HG03565 (cell line): Measurements from ENCODE around the gene PLA2G4F.

Experiments
- ATAC-seq: cut with Tn5 transposase; IDR thresholded peaks from one replicate; pipeline ENCODE4 v1.9.1; 2021; ENCODE audit warnings: mild to moderate bottlenecking, moderate library complexity; ENCODE audit not compliant: unreplicated experiment

The PLA2G4F gene

DNA sequence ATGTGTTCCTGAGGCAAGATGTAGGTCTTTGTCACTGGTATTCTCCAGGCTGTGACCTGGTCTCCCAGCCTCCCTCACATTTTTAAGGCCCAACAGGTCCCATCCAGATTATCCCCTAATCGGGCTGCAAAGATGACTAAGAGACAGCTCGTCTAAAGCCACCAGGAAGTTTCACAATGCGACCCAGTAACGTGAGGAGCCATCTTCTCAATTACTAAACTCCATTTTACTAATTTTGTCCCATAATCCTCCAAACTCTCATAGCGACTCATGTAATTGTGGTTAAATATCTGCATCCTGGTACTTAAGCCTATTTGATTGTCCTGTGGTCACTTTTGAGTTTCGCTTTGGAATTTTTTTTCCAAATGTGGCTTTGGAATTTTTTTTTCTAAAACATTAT, 8.7 kb upstream of the PLA2G4F start:
- ATAC-seq: no peak

DNA sequence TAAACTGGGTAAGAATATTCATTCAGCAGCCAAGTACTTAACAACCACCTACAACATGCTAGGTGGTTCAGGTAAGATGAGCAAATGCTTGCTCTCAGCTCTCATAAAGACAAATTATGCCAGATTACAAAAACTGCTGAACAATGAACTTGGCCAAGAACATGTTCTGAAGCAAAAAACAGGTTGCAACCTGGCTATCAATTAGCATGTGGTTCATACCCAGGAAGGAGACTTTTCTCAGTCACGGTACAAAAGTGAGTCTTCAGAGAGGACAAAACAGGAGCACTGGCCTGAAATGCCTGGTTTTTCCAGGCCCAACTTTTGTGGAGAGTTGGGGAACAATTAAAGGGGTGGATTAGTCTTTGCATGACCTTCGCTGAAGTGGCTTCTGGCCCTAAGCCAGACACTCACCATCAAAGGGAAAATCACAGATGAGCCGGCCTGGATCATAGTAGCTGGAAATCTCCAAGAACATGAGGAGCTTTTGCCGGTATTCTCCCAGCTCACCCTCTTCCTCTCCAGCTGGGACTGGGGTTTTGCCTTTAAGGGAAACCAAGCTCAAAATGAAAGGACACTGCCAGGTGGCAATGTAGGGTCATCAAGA, 7.6 kb upstream of the PLA2G4F start:
- no peak for ATAC-seq

DNA sequence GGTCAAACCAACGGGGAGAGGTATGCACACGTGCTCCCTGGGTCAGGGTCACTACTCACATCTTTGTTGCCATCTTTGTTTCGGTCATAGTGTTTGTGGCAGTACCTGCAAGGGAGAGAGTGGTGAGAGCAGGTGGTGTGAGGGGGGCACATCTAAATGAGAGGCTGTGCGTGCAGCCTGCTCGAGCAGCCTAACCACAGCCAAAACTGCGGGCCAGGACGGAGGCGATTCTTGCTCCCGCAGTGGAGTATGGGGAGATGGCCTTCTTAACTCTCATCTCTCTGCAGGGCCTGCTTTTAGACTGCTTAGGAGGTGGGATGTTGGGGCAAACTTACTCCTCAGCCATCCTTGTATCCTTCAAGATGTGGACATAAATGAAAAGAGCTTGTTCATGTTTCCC, 6.9 kb upstream of the PLA2G4F start:
- no peak for ATAC-seq

DNA sequence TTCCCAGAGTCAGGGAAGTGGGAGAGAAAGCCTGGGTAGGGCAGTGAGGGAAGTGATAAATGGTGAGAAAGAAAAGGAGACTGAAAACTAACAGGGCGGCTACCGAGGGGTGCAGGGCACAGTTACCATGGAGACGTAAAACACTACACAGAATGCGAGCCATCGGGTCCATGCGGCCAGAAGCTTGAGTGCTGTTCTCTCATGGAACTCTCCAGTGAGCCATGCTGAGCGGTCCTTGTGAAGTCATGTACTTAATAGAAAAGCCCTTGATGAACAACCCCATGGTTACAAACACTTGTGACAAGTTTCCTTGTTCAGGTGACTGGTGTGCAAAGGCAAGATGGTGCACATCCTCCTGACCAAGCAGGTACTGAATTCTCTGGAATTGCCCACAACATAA, 3.7 kb upstream of the PLA2G4F start:
- ATAC-seq: no peak

DNA sequence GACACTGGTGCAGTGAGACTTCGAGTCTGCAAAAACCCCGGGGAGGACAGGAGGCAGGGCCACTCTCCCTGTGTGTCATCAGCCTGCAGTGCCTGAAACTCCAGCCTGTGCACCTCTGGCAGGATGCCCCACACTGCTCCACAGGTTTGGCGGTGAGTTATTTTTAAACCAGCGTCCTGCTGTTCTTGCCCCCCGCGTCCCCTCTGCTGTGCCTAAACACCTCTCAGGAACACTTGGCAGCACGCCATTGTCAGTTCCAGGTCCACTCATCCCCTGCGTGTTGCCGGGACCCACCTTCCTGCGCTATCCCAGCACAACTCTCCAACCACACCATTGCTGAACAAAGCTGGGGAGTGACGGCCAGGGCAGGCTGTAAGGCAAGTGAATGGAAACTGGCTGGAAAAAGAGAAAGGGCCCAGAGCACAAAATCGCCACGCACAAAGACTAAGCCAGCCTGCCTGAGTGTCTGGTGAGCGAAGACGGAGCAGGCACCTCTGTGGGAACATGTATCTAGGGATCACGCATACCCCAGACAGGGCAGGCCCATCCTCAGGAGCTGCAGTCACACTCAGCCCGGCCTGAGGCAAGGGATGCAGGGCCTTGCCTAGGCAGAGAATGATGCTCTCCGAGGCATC, 3.1 kb upstream of the PLA2G4F start:
- no peak for ATAC-seq

DNA sequence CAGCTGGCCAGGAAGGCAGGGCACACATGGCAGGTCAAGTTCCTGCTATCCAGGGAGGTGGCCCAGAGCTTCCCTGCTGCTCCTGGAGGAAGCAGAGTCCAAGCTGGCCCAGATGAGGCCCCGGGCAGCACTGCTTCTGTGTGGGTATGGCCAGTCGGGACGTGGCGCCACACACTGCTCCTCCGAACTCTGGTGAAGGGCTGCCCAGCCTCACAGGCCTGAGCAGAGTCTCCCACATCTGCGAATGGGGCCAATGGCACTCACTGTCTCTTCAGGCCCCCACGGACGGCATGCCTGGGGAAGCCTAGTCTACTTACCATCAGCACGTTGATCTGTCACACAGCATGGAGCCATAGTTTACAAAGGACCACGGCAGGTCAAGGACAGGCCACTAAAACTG, 2.5 kb upstream of the PLA2G4F start:
- no peak for ATAC-seq

DNA sequence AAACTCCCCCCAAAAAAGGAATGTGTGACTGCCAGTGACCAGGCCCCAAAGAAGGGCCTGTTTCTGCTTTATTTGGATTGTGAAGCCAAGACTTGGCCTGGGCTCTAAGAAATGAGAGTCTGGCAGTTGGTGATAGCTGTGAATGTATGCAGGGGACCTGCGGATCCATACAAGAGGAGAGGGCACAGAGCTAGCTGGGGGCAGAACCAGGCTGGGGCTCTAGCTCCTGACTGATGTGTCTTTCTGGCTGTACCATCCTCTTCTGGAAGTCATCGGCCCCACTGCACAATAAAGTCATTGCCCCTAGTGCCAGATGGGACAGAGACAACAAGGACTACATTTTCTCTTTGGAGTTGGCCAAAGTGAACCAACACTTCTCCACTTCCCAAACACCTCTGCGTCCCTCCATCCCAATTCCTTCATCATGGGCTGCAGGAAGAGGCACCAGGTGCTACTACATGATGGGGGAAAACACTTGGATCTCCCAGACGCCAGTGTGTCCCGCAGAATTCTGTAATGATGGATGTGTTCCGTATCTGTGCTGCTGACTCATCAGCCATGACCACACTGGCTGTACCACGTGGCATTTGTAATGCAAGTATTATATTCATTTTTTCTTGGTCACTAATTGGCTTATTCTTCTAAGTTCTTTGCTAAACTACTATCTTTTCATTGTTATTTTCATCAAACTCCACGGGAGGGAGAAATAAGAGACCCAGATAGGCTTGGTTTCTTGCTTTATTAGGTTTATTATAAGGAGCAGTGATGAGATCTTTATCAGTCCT, 1.7 kb upstream of the PLA2G4F start:
- no peak for ATAC-seq

DNA sequence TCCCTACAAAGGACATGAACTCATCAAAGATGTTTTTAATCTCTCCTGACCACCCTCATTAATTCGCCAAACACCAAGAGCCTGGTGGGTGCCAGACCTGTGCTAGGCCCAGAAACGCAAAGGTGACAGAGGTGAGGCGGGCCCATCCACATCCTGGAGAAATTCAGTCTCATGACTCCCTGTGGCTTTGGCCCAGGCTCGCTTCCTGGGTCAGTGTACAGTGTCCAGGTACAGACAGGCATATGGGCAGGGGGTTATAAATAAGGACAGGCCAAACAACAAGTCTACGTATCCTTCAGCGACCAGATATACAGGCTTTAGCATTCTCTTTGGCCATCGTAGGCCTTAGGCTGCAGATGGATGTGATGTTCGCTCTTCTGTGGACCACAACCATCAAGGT, 945 bp upstream of the PLA2G4F start:
- no peak for ATAC-seq

DNA sequence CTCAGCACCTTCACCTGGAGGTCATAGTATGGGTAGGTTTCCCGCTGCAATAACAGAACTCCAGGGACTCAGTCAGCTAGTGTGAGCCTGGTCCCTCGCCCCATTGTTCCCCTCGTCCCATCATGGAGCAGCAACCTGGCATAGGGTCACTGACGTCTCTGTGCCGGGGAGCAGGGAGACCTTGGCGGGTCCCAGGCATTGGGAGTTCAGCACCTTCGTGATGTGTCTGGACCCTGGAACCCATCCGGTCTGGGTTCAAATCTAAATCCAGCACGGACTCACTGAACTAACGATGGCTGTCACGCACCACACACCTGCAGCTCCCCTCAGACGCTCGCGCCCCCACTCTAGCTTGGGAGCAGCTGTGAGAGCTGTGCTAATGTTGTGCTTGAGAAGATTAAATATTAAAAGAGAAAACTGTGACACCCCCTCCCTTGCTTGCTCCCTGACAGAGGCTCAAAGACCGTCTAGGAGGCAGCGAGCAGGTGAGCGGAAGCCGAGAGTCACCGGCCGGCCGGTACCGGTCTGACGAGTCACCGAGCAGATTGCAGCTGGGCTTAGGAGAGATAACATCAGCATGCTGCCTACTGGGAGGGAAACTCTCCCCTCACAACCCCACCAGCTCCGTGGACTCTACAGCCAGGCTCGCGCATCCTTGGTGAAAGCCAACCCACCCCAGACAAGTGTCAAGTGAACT, 742 bp downstream of the PLA2G4F start:
- ATAC-seq: no peak

DNA sequence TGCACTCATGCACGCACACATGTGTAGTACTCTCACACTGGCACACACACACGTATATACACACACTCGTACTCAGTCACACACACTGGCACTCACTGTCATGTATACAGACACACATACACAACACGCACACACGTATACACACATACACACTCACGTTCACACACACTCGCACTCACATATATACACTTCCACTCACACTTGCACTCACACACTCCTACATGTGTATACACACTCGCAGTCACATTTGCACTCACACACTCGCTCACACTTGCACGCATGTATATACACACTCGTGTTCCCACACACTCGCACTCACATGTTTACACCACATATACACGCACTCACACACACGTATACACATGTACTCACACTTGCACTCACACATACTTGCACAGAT, 1.5 kb downstream of the PLA2G4F start:
- ATAC-seq: no peak

DNA sequence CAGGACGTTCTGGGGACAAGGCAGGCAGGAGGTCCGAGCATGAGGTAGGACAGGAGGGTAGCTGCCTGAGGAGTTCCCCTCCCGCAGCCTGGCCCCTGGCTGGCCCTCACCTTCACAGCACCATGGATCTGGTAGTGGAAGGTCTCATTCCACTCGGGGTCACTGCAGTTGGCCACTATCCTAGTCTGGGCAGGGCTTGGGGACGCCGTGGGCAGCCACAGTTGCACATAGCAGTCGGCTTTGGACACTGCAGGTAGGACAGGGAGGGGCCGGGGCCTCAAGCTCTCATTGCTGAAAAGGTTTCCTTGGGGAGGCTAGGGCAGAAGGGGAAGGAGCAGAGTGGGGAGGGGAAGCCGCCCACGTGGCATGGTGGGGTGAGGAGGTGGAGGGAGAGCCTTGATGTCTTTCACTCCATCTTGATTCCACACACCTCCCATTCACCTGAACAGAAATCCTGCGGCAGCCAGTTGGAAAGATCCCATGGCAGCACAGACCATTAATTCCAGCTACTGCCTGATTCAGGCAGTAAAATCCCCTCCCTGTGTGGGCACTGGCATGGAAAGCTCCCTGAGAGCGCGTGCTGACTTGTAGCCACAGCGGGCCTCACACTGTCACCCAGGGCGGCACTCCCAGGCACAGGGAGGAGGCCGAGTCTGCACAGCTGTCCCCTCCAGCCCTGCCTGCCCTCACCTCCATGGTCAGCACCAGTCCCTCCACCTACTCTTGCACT, 2.1 kb downstream of the PLA2G4F start:
- ATAC-seq: no peak

DNA sequence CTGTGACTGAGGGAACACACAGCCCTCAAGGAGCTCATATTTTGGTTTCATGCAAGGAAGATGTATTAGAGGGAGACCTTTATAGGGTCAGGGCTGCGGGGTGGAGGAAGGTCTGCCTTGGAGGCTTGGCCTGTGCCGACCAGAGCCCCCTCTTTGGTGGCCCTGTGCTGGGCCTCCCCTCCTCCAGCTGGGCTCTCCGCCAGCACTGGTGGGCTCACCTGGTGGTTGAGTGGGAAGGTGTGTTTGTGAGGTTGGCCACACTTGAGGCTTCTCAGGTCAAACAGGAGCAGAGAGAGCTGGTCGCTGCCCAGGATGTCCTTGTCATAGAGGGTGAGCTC, 2.6 kb downstream of the PLA2G4F start:
- no peak for ATAC-seq

DNA sequence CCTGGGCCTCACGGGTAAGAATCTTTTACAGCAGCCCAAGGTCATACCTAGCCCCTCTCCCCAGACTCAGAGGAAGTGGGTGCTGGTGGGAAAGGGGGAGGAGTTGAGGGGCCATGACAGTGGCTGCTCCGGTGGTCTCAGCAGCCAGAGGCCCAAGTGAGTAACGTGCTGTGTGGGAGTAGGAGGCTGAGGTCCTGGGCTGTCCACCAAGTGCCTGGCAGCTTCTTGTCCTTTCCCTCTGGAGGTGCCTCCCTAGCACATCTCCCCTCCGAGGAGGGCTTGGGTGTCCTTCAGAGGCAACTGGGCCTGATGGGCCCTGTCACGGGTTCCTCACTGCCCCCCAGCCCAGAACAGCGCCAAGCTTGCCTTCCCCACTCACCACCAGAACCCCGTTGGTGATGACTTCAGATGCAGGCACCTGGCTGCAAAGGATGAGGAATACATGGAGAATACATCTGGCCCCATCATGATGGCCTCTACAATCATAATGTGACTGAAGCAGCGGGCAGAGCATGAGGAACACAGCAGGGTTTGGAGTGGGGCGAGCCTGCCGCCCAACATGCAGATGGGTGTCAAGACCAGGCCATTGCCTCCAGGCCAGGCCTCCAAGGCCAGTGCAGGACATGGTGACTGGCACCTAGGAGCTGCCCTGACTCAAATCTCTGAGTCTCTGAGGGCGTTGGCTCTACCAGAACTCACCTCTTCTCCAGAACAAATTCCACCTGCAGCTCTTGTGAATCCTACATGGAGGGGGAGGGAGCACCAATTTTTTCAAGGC, 3.3 kb downstream of the PLA2G4F start:
- ATAC-seq: no peak

DNA sequence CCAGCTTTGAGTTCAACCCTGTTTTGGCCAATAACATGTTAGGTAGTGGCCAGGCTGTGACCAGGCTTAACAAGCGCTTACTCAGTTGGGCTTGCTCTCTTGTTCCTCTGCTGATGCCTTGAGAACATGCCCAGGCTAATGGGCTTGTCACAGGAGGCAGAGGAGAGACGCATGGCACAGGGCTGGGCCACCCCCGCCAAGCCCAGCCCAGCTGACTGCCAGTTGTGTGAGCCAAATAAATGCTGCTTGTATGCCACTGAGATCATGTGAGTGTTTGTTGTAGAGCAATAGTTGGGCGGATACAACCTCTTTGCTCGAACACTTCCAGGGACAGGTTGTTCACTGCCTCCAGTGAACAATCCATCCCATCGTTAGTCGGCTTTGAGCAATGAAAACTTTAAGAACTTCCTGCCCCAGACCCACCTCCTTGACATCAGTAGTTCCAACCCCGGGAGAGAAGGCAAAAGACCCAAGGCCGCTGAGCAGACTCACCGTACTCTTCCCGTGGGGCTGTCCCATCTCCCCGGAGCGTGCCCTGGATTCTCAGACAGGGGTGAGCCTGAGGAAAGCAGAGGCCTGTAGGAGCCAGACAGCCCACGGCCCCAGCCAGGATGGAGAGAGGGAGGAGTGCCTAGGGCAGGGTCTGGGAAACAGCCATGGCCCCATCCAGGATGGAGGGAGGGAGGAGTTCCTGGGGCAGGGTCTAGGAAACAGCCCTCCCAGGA, 4.1 kb downstream of the PLA2G4F start:
- ATAC-seq: no peak

DNA sequence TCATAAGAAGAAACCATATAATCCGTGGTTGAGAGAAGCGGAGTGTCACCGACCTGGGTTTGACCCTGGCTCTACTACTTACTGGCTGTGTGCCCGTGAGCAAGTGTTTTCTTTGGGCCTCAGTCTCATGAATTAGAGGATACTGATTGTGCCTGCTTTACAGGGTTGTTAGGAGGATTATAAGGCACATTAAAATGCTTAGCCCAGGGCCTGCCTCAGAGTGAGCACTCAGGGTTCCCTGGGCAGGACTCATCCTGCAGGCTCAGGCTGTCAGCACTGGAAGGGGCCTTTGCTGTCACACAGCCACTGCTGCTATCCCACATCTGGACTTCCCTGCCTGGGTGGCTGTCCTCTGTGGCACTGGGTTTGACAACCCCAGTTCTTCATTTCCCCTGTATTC, 4.7 kb downstream of the PLA2G4F start:
- ATAC-seq: no peak

DNA sequence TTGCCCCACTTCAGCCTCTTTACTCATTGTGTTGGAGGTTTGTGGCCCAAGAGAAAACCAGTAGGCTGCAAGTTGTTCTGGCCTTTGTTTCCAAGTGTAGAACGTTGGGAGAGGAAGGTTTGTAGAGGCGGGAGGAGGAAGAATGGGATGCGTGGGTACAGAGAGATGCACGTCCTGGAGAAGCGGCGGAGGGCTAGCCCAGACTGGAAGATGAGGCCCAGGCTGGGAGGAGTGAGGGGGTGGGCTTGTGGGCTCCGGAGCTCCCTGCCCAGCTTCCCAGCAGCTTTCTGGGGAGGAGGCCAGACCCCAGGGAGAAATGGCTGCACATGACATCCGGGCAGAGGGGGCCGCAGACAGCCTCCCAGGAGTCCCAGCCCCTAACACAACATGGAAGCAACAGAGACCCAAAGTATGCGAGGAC, 5.3 kb downstream of the PLA2G4F start:
- no peak for ATAC-seq

DNA sequence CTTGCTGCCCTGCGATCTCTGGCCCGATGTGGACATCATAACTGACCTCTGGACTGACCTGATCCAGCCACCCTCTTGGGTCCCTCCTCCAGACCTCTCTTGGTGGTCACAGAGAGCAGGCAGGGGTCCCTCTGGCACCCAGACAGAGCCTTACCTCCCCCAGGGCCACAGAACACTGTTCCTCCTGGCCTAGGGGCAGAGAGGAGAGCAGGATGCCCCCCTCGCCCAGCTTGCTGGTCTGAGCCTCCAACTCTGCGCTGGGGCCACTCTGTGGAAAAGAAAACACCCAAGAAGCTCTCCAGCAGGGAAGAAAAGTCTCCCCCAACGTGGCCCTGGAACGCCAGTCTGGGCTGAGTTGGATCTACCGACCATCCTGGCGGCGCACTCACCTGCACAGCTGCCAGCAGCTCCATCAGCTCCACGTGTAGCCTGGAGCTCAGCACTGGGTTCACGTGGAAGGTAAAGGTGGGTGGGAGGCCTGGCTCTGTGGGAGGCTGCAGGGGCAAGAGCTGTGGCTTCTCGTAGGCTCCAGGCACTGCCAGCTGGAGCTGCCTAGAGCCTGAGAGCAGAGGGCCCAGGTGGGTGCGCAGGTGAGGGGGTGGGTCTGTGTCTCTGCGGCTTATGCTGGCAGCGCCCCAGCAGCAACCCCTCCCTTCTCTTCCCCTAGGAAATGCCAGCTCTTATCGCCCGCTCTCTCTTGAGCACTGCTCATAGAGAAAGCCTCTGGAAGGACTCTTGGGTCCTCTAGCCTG, 6.0 kb downstream of the PLA2G4F start:
- no peak for ATAC-seq

DNA sequence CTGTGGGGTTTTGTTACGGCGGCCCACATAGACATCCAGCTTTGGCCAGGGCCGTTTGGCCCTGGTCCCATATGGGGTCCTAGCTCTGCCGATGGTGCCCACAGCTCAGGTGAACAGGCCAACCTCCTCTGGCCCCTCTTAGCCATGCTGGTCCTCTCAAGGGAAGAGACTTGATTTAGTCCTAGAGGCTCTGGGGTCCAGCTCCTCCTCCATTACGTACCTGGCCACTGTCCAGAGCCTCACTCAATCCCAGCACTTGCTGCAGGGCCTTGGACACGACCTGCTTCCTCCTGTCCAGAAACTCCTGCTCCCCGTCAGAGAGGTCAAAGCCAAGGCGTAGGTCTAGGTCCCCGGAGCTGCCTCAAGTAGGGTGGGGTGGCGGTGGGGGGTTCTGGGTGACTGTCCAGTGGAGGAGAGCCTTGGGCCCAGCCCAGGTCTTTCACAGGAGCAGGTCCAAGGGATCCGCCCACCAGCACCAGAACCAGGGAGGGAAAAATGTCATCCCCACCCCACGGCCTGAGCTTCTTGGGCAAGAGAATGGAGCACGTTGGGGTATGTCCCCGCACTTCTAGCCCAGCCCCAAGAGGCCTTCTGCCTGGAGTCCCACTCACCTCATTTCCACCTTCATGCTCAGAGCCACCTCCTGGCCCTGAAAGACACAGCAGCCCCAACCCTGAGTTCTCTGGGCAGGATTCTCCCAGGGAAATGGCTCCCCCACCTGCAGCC, 6.8 kb downstream of the PLA2G4F start:
- no peak for ATAC-seq
